ENCODE results near the gene GAGE13. TPM values are rescaled to one million over a fixed set of nuclear protein-coding genes. Genes with fewer than 3 reads are reported as not detected.
"Not testable (repeated sequence)": the region's sequence is repeated elsewhere in the genome, so short reads cannot be mapped to it uniquely, and the experiment has no call there.

Gene GAGE13, protein sequence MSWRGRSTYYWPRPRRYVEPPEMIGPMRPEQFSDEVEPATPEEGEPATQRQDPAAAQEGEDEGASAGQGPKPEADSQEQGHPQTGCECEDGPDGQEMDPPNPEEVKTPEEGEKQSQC
- not detected for polyA plus RNA-seq (2013, experiment 1 of 2)
- polyA plus RNA-seq (2013, experiment 2 of 2) = not detected

DNA sequence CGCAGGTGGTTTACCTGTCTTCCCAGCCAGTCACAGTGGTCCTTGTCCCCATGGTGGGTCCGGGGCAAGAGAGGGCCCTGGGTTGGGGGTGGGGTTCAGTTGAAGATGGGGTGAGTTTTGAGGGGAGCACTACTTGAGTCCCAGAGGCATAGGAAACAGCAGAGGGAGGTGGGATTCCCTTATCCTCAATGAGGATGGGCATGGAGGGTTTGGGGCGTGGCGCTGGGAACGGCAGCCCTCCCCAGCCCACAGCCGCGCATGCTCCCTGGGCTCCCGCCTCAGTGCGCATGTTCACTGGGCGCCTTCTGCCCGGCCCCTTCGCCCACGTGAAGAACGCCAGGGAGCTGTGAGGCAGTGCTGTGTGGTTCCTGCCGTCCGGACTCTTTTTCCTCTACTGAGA, at the start of gene GAGE13:
Gene GAGE13, plus strand, starts transcription at position 301 of the 400 bp plus-strand sequence. CDS start 1,156 bp downstream, outside the sequence.
- H3K79me1 ChIP-seq (ENCODE audit: low read length); H3K79me2 ChIP-seq (ENCODE audit: control insufficient read depth, insufficient read depth, low read length); DNase-seq: not testable (repeated sequence)

DNA sequence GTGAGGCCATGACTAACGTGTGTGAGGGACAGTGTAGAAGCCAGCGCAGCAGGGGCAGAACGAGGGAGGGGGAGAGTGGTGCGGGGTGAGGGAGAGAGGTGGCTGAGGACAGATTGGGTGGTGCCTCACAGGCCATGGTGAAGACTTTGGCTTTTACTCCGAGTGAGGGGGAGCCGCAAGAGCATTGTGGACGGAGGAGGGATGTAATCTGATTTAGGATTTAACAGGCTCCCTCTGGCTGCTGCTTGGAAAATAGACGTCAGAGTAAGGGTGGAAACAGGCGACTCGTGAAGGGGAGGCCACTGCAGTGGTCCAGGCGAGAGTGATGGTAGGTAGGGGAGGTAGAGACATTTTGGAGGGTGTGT, 48.8 kb upstream of the GAGE13 start:
- no peak overlapping the region for H4K5ac ChIP-seq (ENCODE audit: low read length)
- no peak overlapping the region for H3K4me3 ChIP-seq (ENCODE audit: low read length)

More for the DNA sequence above, at the start of gene GAGE13:
- H4K8ac ChIP-seq (ENCODE audit: low read depth, low read length); H2BK120ac ChIP-seq (ENCODE audit: low read depth, low read length); H3K4ac ChIP-seq (ENCODE audit: low read depth, low read length); H3K27ac ChIP-seq (ENCODE audit: low read depth, low read length); H3K9ac ChIP-seq (ENCODE audit: low read length); H3K27me3 ChIP-seq (ENCODE audit: insufficient read depth, low read length, poor library complexity); H3K23ac ChIP-seq (ENCODE audit: low read length); H2BK5ac ChIP-seq (ENCODE audit: low read length); H3K56ac ChIP-seq (ENCODE audit: low read length); H3K36me3 ChIP-seq (ENCODE audit: control insufficient read depth, insufficient read depth, low read length); H3K4me1 ChIP-seq (ENCODE audit: control insufficient read depth, low read depth, low read length); H4K5ac ChIP-seq (ENCODE audit: low read length); H2AK5ac ChIP-seq (ENCODE audit: low read length); H2BK15ac ChIP-seq (replicated peaks; ENCODE audit: low read depth); H3K18ac ChIP-seq (ENCODE audit: low read length); H3K4me2 ChIP-seq (ENCODE audit: low read length); H3K4me3 ChIP-seq (ENCODE audit: low read length): not testable (repeated sequence)
- no CpG with 5 or more reads among the region's 16 CpGs for WGBS (ENCODE audit: extremely low coverage, insufficient coverage, low lambda C conversion rate)

DNA sequence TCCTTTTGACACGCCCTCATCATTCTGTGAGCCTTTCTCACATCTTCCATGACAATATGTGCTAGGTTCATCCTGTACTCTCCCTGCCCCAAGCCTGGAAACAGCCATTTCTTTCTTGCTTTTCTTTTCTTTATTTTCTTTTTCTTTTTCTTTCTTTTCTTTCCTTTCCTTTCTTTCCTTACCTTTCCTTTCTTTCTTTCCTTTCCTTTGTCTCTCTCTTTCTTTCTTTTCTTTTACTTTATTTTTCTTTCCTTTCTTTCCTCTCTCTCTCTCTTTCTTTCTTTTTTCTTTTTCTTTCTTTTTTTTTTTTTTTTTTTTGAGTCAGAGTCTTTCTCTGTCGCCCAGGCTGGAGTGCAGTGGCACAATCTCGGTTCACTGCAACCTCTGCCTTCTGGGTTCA, 47.2 kb upstream of the GAGE13 start:
- Histone ChIP-seq H2BK120ac (ENCODE audit: low read depth, low read length) (no peak overlapping the region), H3K18ac (ENCODE audit: low read length) (no peak overlapping the region), H3K23ac (ENCODE audit: low read length) (no peak overlapping the region), H3K4me1 (ENCODE audit: control insufficient read depth, low read depth, low read length) (no peaks in the 10 kb centered on the region), H3K4ac (ENCODE audit: low read depth, low read length) (no peak overlapping the region), H3K79me2 (ENCODE audit: control insufficient read depth, insufficient read depth, low read length) (no peaks in the 10 kb centered on the region), H3K27me3 (ENCODE audit: insufficient read depth, low read length, poor library complexity) (no peaks in the 10 kb centered on the region), H3K9ac (ENCODE audit: low read length) (no peak overlapping the region), H3K27ac (ENCODE audit: low read depth, low read length) (no peak overlapping the region), H3K79me1 (ENCODE audit: low read length) (no peaks in the 10 kb centered on the region), H3K36me3 (ENCODE audit: control insufficient read depth, insufficient read depth, low read length) (no peaks in the 10 kb centered on the region), H4K5ac (ENCODE audit: low read length) (no peak overlapping the region), H2AK5ac (ENCODE audit: low read length) (no peak overlapping the region), H3K56ac (ENCODE audit: low read length) (no peak overlapping the region), H4K8ac (ENCODE audit: low read depth, low read length) (no peak overlapping the region), H2BK15ac (replicated peaks; ENCODE audit: low read depth) (no peak overlapping the region), H2BK5ac (ENCODE audit: low read length) (no peak overlapping the region), H3K4me3 (ENCODE audit: low read length) (no peak overlapping the region), H3K4me2 (ENCODE audit: low read length) (no peak overlapping the region)
- no CpG with 5 or more reads among the region's 3 CpGs for WGBS (ENCODE audit: extremely low coverage, insufficient coverage, low lambda C conversion rate)
- no peak for DNase-seq

More for the DNA sequence above, 48.8 kb upstream of the GAGE13 start:
- Histone ChIP-seq H3K4ac (ENCODE audit: low read depth, low read length) (no peak overlapping the region), H2BK120ac (ENCODE audit: low read depth, low read length) (no peak overlapping the region), H3K36me3 (ENCODE audit: control insufficient read depth, insufficient read depth, low read length) (no peaks in the 10 kb centered on the region), H3K23ac (ENCODE audit: low read length) (no peak overlapping the region), H2BK5ac (ENCODE audit: low read length) (no peak overlapping the region), H3K79me1 (ENCODE audit: low read length) (no peaks in the 10 kb centered on the region), H3K4me2 (ENCODE audit: low read length) (no peak overlapping the region), H3K9ac (ENCODE audit: low read length) (no peak overlapping the region), H2AK5ac (ENCODE audit: low read length) (no peak overlapping the region), H4K8ac (ENCODE audit: low read depth, low read length) (no peak overlapping the region), H2BK15ac (replicated peaks; ENCODE audit: low read depth) (no peak overlapping the region), H3K18ac (ENCODE audit: low read length) (no peak overlapping the region), H3K79me2 (ENCODE audit: control insufficient read depth, insufficient read depth, low read length) (no peaks in the 10 kb centered on the region), H3K27ac (ENCODE audit: low read depth, low read length) (no peak overlapping the region), H3K4me1 (ENCODE audit: control insufficient read depth, low read depth, low read length) (no peaks in the 10 kb centered on the region), H3K27me3 (ENCODE audit: insufficient read depth, low read length, poor library complexity) (no peaks in the 10 kb centered on the region), H3K56ac (ENCODE audit: low read length) (no peak overlapping the region)
- WGBS (ENCODE audit: extremely low coverage, insufficient coverage, low lambda C conversion rate) = no CpG with 5 or more reads among the region's 11 CpGs
- peak; percentile 81 for DNase-seq

DNA sequence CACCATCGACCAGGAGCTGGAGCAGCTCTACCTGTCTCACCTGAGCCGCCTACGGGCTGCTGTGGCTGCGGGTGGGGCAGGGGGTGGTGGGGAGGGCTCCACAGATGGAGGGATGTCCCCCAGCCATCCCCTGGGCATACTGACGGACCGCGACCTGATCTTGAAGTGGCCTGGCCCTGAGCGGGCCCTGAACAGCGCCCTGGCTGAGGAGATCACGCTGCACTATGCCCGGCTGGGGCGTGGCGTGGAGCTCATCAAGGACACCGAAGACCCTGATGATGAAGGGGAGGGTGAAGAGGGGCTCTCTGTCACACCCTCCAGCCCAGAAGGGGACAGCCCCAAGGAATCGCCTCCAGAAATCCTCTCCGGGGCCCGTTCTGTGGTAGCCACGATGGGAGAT, 45.2 kb upstream of the GAGE13 start:
- WGBS (ENCODE audit: extremely low coverage, insufficient coverage, low lambda C conversion rate) = no CpG with 5 or more reads among the region's 18 CpGs
- Histone ChIP-seq H3K4ac (ENCODE audit: low read depth, low read length) (no peak overlapping the region), H3K36me3 (ENCODE audit: control insufficient read depth, insufficient read depth, low read length) (no peaks in the 10 kb centered on the region), H4K8ac (ENCODE audit: low read depth, low read length) (no peak overlapping the region), H3K4me2 (ENCODE audit: low read length) (no peak overlapping the region), H3K9ac (ENCODE audit: low read length) (no peak overlapping the region), H3K27ac (ENCODE audit: low read depth, low read length) (no peak overlapping the region), H3K23ac (ENCODE audit: low read length) (no peak overlapping the region), H3K79me2 (ENCODE audit: control insufficient read depth, insufficient read depth, low read length) (no peaks in the 10 kb centered on the region), H2BK5ac (ENCODE audit: low read length) (no peak overlapping the region), H3K4me3 (ENCODE audit: low read length) (no peak overlapping the region), H2AK5ac (ENCODE audit: low read length) (no peak overlapping the region), H3K4me1 (ENCODE audit: control insufficient read depth, low read depth, low read length) (no peaks in the 10 kb centered on the region), H3K56ac (ENCODE audit: low read length) (no peak overlapping the region), H2BK15ac (replicated peaks; ENCODE audit: low read depth) (no peak overlapping the region), H3K18ac (ENCODE audit: low read length) (no peak overlapping the region), H4K5ac (ENCODE audit: low read length) (no peak overlapping the region), H2BK120ac (ENCODE audit: low read depth, low read length) (no peak overlapping the region), H3K27me3 (ENCODE audit: insufficient read depth, low read length, poor library complexity) (no peaks in the 10 kb centered on the region), H3K79me1 (ENCODE audit: low read length) (no peaks in the 10 kb centered on the region)
- DNase-seq = no peak

DNA sequence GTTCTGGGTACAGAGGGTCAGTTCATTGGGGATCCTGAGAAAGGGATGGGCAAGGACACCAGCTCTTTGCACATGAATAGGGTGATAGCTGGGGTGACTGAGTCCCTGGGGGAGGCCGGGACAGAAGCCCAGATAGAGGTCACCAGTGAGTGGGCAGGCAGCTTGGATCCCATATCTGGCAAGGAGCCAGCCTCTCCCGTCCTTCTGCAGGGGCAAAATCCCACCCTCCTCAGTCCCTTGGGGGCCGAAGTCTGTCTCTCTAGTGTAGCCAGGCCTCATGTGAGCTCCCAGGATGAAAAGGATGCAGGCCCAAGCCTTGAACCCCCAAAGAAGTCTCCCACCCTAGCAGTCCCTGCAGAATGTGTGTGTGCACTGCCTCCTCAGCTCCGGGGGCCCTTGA, 44.8 kb upstream of the GAGE13 start:
- no peak for DNase-seq
- no peak overlapping the region for H2BK5ac ChIP-seq (ENCODE audit: low read length)
- H3K27ac ChIP-seq (ENCODE audit: low read depth, low read length) = no peak overlapping the region
- no peak overlapping the region for H2BK15ac ChIP-seq (replicated peaks; ENCODE audit: low read depth)
- no peaks in the 10 kb centered on the region for H3K79me2 ChIP-seq (ENCODE audit: control insufficient read depth, insufficient read depth, low read length)
- no CpG with 5 or more reads among the region's 4 CpGs for WGBS (ENCODE audit: extremely low coverage, insufficient coverage, low lambda C conversion rate)
- H3K36me3 ChIP-seq (ENCODE audit: control insufficient read depth, insufficient read depth, low read length) = no peaks in the 10 kb centered on the region
- no peak overlapping the region for H3K4me2 ChIP-seq (ENCODE audit: low read length)
- H3K4ac ChIP-seq (ENCODE audit: low read depth, low read length) = no peak overlapping the region
- no peaks in the 10 kb centered on the region for H3K27me3 ChIP-seq (ENCODE audit: insufficient read depth, low read length, poor library complexity)
- no peaks in the 10 kb centered on the region for H3K4me1 ChIP-seq (ENCODE audit: control insufficient read depth, low read depth, low read length)
- H4K5ac ChIP-seq (ENCODE audit: low read length) = no peak overlapping the region
- H3K18ac ChIP-seq (ENCODE audit: low read length) = no peak overlapping the region
- H3K9ac ChIP-seq (ENCODE audit: low read length) = no peak overlapping the region
- H3K56ac ChIP-seq (ENCODE audit: low read length) = no peak overlapping the region
- no peaks in the 10 kb centered on the region for H3K79me1 ChIP-seq (ENCODE audit: low read length)
- H2BK120ac ChIP-seq (ENCODE audit: low read depth, low read length) = no peak overlapping the region
- H3K23ac ChIP-seq (ENCODE audit: low read length) = no peak overlapping the region
- no peak overlapping the region for H3K4me3 ChIP-seq (ENCODE audit: low read length)
- H2AK5ac ChIP-seq (ENCODE audit: low read length) = no peak overlapping the region
- H4K8ac ChIP-seq (ENCODE audit: low read depth, low read length) = no peak overlapping the region

DNA sequence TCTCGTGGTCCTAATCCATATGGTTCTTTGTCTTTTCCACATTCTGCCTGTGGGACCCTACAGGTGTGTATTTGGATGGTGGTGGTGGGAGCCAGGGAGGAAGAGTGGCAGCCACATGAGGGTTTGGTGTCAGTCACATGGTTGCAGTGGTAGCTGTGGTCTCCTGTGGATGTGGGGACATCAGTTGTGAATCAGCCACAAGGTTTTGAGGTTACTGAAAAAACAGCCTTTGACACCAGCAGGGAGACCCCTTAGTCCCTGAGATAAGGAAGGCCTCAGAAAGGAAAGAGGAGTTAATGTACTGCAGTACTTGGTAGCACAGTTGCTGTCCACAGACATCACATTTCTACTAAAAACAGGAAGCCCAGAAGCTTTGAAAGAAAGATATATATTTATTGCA, 43.7 kb upstream of the GAGE13 start:
- Histone ChIP-seq H3K4ac (ENCODE audit: low read depth, low read length) (no peak overlapping the region), H2BK15ac (replicated peaks; ENCODE audit: low read depth) (no peak overlapping the region), H3K18ac (ENCODE audit: low read length) (no peak overlapping the region), H4K5ac (ENCODE audit: low read length) (no peak overlapping the region), H3K4me1 (ENCODE audit: control insufficient read depth, low read depth, low read length) (no peaks in the 10 kb centered on the region), H3K56ac (ENCODE audit: low read length) (no peak overlapping the region), H2BK120ac (ENCODE audit: low read depth, low read length) (no peak overlapping the region), H3K4me3 (ENCODE audit: low read length) (no peak overlapping the region), H3K79me1 (ENCODE audit: low read length) (no peaks in the 10 kb centered on the region), H4K8ac (ENCODE audit: low read depth, low read length) (no peak overlapping the region), H3K27me3 (ENCODE audit: insufficient read depth, low read length, poor library complexity) (no peaks in the 10 kb centered on the region), H3K9ac (ENCODE audit: low read length) (no peak overlapping the region), H2AK5ac (ENCODE audit: low read length) (no peak overlapping the region), H3K4me2 (ENCODE audit: low read length) (no peak overlapping the region), H3K23ac (ENCODE audit: low read length) (no peak overlapping the region), H2BK5ac (ENCODE audit: low read length) (no peak overlapping the region), H3K79me2 (ENCODE audit: control insufficient read depth, insufficient read depth, low read length) (no peaks in the 10 kb centered on the region), H3K27ac (ENCODE audit: low read depth, low read length) (no peak overlapping the region), H3K36me3 (ENCODE audit: control insufficient read depth, insufficient read depth, low read length) (no peaks in the 10 kb centered on the region)
- DNase-seq = no peak
- no CpG with 5 or more reads among the region's 1 CpG for WGBS (ENCODE audit: extremely low coverage, insufficient coverage, low lambda C conversion rate)

Measured in mesendoderm (in vitro differentiated cells).